ENCODE data around the gene GTF2A2.
"Not testable (repeated sequence)": the region's sequence is repeated elsewhere in the genome, so short reads cannot be mapped to it uniquely, and the experiment has no call there.

The GTF2A2 gene, protein sequence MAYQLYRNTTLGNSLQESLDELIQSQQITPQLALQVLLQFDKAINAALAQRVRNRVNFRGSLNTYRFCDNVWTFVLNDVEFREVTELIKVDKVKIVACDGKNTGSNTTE

DNA sequence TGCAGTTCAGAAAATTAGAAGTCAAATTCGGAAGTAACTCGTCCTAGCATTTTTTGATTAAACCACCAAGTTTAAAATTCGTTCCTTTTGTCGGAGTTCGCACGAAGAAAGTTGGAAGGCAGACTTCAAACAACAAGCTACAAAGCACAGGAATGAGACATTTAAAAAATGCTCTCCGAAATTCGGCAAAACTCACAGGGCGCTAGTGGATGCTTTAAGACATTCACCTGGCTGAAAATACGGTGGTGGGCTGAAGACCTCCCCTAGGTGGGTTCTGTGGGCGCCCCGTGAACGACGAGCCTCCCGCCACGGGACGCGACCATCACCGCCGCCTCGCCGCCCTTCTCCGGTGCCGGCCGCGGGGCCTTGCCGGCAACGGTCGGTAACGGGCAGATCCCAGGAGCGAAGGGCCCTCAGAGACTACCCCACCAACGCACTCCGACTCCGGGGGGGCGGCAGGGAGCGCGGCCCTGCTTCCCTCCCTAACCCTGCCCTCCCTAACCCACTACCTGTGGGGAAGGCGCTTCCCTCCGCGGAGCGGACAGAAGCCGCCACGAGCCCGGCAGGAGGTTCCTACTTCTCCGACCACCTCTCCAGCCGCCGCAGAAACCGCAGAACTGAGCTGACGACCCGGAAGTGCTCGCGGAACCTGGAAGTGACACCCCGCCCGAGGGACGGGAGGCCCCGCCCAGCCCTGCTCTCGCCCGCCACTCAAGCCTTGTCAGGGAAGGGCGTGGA, at the start of gene GTF2A2:
TSS of gene GTF2A2 (minus strand) at position 619 of the 738 bp plus-strand sequence. CDS start 5,238 bp downstream, outside the sequence.
- DNase-seq = peak; percentile 95

DNA sequence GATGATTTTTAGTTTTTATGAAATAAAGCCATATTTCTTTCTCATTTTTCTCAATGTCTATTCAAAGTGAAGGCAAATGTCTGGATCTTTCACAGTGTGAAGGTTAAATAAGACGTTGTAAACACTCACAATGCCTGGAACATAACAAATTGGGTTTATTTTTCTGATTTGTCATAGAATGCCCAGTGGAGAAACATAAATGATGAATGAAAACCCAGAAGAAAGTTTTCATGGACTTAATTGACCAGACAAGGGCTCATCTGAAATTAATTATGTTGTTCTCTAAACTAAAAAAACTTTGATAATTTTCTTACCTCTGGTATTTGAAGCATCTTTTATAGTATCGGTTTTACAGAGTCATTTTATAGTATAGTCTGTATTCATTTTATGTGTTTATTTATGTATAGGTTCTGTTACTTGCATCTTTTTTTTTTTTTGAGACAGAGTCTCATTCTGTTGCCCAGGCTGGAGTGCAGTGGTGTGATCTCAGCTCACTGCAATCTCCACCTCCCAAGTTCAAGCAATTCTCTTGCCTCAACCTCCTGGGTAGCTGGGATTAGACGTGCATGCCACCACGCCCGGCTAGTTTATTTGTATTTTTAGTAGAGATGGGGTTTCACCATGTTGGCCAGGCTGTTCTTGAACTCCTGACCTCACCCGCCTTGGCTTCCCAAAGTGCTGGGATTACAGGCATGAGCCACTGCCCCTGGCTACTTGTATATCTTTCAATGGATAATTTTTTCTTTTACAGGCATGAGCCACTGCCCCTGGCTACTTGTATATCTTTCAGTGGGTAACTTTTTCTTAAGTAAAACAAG, 46.9 kb upstream of the GTF2A2 start:
- DNase-seq = no peak

- DNase-seq = no peak
Measured at GRCh38 chr15:59702351-59702750, 45.0 kb upstream of the GTF2A2 start.

GRCh38 chr15:59701880-59702279, 44.6 kb upstream of the GTF2A2 start:
- DNase-seq = no peak

GRCh38 chr15:59699810-59700431, 42.6 kb upstream of the GTF2A2 start:
- DNase-seq = no peak

DNA sequence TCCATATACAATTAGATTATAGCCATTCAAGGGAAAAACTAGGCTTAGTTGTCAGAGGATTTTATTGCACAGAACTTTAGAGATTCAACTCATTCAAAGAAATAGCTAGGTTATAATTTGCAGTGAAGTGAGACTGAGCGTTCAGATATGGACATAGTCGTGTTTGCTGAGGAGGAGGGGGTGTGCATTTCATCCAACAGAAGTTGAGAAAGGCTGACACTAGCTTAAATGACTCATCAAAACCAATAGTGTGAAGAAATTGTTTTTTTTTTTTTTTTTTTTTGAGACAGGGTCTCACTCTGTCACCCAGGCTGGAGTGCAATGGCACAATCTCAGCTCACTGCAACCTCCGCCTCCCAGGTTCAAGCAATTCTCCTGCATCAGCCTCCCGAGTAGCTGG, 40.8 kb upstream of the GTF2A2 start:
- not testable (repeated sequence) for DNase-seq

DNA sequence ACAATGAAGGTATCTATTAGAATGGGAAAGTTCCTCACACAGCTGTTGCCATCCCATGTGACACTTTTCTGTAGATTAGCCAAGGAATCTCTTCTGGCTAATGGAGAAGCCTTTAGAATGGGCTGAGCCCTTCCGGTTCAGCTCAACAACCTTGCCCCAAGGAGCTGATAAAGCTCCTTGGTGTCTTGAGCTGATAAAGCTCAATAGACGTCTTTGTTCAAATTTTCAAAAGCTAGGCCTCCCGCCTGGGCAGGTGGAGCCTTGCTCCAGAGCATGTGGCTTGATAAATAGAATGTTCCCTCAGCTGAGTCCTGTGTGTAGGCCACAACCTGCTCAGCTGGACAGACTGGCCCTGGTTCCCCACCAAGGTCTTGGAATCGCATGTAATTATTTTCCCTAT, 39.0 kb upstream of the GTF2A2 start:
- DNase-seq = no peak

- DNase-seq = no peak
Measured at GRCh38 chr15:59694779-59695178, 37.5 kb upstream of the GTF2A2 start.

DNA sequence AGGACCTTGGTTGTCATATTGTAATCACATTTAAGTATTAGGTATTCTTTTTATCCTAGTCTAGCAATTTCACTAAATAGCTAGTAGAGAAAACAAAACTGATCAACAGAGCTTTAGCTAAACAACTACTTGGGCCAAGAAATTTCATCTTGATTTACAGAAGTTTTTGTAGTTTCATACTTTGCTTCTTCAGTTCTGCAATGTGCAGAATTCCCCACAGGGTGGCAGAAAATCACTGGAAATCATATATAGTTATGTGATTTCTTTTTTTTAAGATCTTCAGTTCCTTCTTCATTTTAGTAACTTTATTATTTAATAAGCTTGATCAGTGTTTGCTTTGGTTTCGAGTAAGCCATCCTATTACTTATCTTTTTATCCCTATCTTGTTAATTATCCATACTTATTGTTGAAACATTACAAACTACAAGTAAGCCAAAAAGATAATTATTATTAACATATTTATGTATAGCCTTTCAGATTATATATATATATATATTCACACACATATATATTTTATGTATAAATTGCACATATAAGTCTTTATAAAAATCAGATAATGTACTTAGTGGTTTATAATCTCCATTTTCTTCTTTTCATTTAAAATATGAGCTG, 34.0 kb upstream of the GTF2A2 start:
- no peak for DNase-seq

DNA sequence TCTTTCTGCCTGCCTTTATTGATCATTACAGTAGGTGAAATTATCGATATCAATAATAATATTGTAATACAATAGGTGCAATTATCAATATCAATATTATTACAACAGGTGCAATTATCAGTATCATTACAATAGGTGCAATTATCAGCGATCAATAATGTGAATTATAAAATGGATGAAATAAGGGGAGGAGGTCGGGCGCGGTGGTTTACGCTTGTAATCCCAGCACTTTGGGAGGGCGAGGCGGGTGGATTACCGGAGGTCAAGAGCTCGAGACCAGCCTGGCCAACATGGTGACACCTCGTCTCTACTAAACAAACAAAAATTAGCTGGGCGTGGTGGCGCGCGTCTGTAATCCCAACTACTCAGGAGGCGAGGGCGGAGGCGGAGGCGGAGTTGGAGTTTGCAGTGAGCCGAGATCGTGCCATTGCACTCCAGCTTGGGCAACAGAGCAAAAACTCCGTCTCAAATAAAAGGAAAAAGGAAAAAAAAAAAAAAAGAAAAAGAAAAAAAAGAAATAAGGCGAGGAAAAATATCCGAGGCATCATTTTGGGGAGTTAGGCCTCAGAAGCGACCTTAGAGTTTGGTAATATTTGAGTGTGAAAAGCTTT, 32.4 kb upstream of the GTF2A2 start:
- peak; percentile 63 for DNase-seq

- DNase-seq = peak; percentile 98
Measured at GRCh38 chr15:59688782-59689625, 31.7 kb upstream of the GTF2A2 start, which contains the start of gene BNIP2. Gene BNIP2 (minus strand): TSS chr15:59689320. CDS start chr15:59682457, 6,863 bp downstream.

DNA sequence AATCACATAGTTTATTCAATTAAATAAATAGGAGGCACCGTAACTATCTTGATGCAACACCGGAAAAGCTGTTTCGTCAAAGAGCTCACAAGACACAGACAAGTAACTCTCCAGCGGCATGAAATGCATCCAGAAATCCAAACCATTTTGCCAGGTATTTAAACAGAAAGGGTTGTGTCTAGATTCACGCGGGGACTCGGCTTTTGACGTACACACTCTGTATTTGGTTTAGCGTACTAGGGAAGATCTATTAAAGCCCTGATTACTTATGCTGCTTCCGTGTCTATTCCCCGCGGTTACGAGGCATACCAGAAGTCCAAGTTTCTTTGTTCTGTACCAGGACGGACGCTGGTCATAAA, 31.1 kb upstream of the GTF2A2 start:
- no peak for DNase-seq

GRCh38 chr15:59687836-59688235, 30.5 kb upstream of the GTF2A2 start:
- no peak for DNase-seq

DNA sequence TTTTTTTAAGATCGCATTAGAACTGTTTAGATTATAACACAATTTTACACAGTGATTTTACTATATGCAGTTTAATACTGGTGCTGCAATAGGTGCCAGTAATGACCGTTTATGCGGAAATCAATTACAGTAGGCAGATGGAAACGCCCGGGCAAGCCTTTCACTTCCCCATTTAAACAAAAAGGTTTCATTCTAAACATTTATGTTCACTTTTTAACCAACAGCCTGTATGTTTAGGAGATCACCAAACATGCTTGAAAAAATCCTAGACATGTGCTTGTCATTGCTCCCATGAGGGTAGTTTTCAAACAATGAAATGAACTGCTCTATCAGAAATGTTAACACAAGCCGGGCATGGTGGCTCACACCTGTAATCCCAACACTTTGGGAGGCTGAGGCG, 29.1 kb upstream of the GTF2A2 start:
- no peak for DNase-seq

DNA sequence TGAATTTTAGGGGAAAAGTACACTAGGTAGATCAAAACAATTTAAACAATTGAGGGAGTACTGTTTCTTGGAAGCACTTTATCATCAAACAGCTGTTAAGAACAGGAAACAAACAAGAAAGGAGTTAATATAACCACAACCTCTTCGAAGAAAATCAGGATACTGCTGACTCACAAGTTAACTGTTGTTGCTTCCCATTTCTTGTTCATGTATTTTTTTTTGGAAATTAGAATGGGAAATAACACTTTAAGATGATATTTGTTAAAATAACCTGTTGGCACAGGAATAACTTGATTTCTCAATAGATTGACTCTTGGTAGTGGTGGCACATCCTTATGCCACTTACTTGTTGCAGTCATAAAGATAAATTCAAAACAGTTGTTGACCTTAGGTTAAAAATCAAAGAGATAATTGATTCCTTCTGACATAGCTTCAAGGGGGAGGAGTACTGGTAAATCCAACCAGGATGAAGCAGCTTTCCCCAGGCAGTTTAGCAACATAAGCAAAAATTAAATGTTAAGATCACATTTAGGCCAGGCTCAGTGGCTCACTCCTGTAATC, 28.5 kb upstream of the GTF2A2 start:
- no peak for DNase-seq

DNA sequence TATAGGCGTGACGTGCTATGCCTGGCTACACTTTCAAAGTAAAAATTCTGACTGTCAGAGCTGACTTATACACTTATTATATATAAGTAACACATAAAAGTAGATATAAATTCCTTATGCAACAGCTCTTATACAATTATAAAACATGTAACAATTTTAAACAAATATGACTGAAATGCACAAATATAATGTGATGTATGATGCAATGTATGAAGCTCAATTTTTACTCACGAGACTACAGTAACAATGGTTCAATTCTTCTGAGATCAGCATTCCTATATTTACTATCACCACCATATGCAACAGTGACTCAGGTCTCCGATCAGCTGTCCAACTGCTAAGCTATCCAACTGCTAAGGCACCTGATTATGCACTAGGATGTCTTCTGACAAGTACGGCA, 23.6 kb upstream of the GTF2A2 start:
- DNase-seq = no peak

GRCh38 chr15:59680346-59680745, 23.0 kb upstream of the GTF2A2 start:
- no peak for DNase-seq

- no peak for DNase-seq
Measured at GRCh38 chr15:59678620-59679019, 21.3 kb upstream of the GTF2A2 start.

DNA sequence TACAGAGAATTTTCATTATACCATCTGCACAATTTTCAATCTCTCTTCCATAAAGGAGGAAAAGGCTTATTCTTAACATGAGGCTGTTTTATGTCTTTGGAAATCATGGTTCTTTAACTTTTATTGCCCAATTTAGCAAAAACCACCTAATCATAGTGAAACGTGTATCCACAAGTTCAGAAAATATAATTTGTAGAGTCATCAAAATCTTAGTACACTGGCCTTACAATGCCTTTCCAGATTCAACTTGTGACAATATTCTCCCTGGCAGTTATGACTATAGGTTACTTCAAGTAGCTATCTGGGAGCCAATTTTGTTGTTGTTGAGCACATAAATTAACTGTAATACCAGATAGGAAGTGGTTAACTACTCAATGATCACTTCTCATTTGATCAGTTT, 20.9 kb upstream of the GTF2A2 start:
- no peak for DNase-seq

DNA sequence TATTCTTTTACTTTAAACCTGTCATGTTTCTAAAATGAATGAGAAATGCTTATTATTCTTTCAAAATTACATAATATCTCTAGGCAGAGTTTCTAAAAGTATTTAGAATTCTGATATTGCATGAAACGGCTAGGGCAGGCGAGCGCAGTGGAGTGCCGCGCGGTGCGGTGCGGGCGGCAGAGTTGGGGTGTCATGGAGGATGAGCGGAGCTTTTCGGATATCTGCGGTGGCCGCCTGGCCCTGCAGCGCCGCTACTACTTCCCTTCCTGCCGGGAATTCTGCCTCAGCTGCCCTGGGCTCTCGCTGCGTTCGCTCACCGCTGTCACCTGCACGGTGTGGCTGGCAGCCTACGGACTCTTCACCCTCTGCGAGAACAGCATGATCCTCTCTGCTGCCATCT, 19.2 kb upstream of the GTF2A2 start:
- no peak for DNase-seq

DNA sequence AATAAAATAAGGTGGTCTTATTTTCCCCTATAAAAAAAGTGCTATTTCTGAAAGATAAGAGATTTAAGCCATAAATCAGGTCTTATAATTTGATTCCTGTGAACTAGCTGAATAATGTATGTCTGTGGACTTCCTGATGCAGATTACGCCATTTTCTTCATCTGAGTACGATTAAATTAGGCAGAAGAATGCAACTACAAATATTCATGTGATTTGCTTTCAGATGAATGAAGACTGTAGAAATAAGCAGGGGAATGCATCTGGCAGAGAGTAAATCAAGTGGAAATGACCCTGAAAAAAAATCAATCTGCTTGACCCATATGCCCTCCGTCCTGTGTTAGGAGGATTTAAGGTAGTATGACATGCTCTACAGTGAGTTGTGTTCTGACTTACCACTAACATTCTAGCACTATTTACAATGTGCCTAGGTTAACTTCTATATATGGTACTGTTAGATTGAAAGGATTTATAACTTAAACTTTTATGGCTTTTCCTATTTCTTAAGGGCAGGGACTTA, 17.1 kb upstream of the GTF2A2 start:
- DNase-seq = no peak

Measured in activated CD4-positive, CD25-positive, alpha-beta regulatory T cell treated with anti-CD3 and anti-CD28 coated beads, Interleukin-2, amount 50 U/mL, for 72 hours (primary cell).